Endometrial microvascular endothelial cells (primary cell): Measurements from ENCODE around the gene APEH. TPM values are rescaled to one million over a fixed set of nuclear protein-coding genes. Genes with fewer than 3 reads are reported as not detected.
"Not testable (repeated sequence)": the region's sequence is repeated elsewhere in the genome, so short reads cannot be mapped to it uniquely, and the experiment has no call there.

Source experiments
- in situ Hi-C: cut with HindIII; loops from 2 replicates; pipeline ENCODE4 v1.10.0; 2017; ENCODE audit warnings: low sequenced_read_pairs, low pct_unique_long_range_greater_than_20kb; ENCODE audit errors: inconsistent ontology term
- total RNA-seq: library from RNA; depleted of rRNA; stranded (reverse); fragments of >200 nt; gene quantifications from one replicate; pipeline ENCODE4 v1.2.3, GENCODE V29; 2015; ENCODE audit errors: inconsistent ontology term

Gene APEH
- total RNA-seq, 1 donor from 2014 or later, result 106 TPM

DNA sequence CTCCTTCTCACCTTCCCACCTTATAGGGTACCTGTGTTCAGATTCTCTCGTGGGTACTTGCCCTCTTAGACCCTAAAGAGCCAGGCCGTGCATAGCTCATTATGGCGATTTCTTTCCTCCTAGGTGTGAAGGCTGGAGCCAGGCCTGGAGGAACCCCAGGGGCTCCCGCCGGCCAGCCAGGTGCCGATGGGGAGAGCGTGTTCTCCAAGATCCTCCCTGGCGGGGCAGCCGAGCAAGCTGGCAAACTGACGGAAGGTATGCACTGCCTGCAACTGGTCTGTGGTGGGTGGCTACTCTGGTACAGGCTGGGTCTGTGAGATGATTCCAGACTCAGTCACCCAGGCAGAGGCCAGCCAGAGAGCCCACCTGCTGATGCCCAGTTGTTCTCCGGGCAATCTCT is 9.9 kb upstream of the APEH start:
- in situ Hi-C loops, result no loop called here

DNA sequence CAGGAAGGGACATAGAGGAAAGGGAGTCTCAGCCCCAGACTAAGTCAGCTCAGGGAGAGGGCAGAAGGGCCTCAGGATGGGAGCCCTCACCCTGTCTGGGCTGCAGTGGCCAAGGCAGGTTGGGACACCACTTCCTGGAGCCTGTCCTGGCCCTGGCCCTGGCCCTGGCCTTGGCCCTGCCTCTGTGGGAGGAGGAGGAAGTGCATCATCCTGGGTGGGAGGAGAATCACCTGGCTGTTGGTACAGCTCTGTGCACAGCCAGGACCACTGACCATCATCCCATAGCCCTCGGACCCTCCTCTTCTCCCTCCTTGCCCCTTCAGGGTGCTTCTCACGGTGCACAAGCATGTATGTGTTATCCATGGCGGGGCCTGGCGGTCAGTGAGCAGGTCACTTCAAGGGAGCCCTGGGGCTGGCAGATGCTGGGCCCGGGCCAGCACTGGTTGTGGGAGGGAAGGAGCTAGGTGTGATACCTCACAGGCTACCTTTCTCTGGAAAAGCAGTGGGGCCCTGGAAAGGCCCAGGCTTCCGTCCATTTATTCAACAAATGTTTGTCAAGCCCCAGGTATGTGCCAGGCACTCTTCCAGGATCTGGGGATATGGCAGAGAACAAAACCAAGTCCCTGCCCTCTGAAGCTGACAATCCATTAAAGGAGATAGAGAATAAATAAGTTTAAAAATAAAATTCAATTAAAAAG is 8.2 kb upstream of the APEH start:
- in situ Hi-C loops, result no loop called here

DNA sequence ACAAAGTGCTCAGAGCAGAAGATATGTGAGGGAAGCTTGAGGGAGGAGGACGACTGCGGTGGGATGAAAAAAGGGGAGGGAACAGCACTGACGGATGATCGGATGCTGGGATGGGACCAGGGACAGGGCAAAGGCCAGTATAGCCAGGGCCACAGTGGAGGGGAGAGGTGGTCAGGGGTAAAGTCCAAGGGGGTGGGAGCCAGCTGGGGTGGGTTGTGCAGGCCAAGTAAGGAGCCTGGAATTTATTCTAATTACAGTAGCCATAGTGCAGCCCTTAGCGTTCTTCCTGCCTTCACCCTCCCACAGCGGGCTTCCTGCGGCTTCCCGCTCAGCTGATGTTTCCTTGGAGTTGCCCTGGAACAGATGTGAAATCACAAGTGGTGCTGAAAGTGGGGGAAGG is 7.6 kb upstream of the APEH start:
- in situ Hi-C loops, result no loop called here

DNA sequence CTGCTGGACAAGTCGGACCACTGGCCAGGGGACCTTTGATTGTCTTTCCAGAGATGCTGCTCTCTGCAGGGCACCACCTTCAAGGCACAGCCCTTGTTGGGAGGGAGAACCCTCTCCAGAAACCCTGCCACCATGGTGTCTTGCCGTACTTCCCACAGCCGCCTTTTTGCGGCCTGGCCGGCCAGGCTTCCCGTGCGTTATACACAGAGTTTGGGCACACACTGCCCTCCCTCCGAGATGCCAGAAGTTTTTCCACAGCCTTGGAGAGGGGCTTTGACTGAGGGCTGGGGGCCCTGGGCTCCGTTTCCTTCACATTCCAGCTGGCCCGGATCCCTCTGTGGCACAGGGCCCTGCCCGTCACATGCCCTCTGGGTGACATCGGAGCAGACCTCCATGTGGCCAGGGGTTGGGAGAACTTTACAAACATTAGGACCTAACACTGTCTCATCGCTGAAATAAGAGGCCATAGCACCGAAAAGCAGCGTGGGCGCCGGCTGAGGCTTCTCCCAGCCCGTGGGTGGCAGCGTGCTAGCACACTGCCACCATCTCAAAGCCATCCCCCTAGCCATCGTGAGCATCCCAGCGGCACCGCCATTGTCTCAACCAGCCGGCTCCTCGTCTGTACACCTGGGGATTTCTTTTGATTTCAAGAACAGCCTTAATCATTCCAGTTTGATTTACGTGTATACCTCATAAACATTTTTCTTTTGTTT is 6.3 kb upstream of the APEH start:
- in situ Hi-C loops, result no loop called here

DNA sequence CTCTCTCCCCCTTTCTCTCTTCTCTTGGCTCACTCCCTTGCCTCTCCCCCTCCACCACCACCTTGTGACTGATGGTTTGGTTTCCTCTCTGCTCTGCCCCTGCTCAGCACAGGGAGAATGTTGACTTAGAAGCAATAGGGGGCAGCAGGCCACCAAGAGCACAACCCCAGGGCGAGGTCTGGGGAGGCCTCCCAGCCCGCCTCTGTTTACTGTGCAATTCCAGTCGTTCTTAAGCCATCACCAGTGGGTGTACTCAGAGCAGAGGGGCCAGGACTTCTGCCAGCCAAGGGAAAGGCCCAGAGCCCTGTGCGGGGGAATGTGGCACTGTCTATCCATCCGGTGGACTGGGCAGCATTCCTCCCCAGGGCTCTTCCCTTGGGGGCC is 5.7 kb upstream of the APEH start:
- in situ Hi-C loops, result no loop called here

DNA sequence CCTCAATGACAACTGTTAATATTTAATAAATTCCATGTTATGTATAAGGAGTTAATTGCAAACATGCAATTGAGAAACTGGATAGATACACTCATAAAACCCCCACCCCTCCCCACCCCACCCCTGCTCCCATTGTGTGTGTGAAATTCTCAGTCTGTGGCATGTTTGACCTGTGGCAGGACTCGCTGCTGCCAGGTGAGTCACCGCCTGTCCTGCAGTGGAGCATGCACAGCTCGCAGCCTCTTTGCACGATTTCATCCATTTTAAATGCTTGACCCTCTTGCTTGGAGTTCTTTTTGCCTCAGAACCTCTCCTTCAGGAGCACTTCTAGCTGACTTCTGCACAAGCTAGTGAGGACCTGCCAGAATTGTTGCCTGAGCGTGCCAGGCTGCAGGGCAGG is 5.3 kb upstream of the APEH start:
- in situ Hi-C loops, result no loop called here

DNA sequence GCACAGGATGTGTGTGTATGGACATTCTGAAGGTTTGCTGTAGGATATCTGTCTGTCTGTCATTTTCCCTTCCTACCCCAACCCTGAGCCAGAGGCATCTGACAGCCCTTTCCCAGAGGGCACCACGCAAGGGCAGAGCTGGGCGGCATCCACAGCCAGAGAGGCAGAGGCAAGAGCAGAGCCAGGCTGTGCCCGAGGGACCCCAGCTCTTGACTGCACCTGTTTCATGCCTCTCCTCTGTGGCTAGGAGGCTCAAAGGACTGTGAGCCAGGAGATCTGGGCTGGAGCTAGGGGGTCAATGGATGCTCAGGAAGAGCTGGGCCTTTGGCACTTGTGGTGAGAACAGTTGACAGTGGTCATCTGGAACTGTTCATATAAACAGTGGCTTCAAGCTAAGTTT is 4.8 kb upstream of the APEH start:
- in situ Hi-C loops, result no loop called here

DNA sequence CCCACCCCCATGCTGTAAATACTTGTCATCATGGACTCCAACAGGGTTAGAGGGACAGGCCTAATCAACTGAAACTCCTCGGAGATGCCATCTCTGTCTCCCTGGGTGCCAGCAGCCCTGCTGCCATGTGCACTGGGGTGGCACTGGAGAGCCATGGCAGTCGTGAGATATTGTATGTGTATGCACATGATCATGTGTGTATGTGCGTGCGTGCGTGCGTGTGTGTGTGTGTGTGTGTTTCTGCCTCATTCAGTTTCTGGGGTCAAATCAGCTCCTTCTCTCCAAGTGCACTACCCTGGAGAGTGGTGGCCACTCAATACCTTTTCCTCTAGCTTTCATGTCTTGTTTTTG is 3.2 kb upstream of the APEH start:
- in situ Hi-C loops, result no loop called here

DNA sequence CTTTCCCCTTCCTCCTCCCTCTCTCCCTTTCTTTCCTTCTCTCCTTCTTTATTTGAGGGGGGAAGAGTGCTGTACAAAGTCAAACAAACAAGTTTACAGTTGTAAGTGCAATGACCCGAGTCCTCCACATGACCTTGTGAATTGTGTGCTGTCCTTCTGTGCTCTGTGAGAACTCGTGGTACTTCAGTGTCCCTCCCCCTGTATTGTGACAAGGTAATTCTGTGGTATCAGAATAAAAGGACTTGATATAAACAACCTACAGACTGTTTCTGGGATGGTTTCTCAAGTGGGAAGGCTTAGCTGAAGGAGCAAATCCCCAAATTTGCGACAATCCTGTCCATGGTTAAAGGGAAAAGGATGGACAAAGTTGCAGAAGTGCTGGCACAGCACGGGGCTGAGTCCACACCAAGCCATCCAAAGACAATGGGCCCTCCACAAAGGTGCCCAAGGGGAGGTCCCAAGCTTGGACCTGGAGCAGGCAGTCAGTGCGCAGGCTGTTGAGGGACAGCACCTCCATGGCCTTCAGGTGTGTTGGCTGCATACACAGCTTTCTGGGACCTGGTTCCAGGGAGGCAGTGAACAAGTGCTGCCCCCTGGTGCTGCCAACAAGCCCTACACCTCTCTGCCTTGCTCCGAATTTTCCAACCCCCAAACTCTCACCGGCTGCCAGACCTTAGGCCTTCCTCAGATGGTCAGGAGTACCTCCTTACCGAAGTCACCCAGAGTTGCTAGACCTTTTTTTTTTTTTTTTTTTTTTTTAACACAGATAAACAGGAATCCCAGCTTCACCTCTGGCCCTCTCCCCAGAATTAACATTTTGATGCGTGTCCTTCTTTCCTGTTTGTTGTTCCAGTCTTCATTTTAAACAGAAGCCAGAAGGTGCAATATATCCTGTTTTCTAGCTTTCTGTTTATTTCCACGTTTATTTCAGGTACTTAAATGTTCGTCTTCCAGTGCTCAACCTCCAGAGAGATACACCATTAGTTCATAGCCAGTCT is 2.6 kb upstream of the APEH start:
- in situ Hi-C loops, result no loop called here

DNA sequence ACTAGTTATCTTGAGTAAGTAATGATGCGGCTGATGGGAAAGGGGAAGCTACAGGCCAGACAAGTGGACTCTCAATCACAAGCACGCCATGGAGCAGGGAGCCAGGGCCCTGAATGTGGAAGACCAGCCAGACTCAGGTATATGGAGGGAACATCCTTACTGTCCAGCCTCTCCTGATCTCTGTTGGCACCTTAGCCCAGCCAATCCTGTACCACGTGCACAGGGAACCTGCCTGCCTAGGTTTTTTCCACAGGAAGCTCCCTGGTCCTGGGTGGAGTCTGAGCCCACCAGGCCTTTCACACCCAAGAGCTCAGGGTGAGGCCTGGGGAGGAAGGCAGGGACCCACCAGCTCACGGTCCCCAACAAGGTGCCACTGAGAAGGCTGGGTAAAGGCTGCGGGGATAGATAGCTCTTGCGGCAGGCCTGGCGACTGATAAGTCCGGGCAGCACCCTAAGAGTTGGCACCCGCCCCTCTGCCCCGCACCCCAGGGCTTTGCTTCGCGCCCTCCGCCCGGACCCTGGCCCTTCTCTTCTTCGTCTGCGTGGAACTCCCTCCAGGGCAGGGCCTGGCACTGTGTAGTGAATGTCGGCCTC is 933 bp upstream of the APEH start:
- in situ Hi-C loops, result no loop called here

DNA sequence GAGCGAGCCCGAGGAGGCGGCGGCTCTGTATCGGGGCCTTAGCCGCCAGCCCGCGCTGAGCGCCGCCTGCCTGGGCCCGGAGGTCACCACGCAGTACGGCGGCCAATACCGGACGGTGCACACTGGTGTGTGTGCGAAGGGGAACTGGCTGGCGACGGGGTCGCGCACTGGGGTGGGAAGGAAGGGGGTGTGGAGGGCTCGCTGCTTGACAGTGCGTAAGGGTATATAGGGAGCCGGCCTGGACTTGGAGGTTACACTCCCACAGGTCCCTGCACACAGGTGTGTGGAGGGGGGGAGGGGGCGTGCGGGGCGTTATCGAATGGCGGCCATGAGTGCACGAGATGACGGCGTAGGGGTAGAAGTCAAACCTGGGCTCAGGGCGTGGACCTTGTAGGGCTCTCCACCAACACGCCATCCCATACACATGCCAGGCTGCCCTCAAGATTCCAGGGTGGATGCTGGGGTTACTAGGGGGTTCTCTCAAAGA is 389 bp downstream of the APEH start:
- in situ Hi-C loops, result no loop called here

DNA sequence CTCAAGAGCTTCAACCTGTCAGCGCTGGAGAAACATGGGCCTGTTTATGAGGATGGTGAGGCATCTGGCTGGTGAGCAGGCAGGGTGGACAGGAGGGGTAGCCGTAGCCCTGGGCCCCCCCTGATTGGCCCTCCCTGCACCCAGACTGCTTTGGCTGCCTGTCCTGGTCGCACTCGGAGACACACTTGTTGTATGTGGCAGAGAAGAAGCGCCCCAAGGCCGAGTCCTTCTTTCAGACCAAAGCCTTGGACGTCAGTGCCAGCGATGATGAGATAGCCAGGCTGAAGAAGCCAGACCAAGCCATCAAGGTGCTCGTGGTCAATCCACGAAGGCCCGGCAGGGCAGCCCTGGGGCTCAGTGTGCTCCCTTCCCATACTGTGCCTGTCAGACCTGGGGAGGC is 1.8 kb downstream of the APEH start:
- in situ Hi-C loops, result no loop called here

DNA sequence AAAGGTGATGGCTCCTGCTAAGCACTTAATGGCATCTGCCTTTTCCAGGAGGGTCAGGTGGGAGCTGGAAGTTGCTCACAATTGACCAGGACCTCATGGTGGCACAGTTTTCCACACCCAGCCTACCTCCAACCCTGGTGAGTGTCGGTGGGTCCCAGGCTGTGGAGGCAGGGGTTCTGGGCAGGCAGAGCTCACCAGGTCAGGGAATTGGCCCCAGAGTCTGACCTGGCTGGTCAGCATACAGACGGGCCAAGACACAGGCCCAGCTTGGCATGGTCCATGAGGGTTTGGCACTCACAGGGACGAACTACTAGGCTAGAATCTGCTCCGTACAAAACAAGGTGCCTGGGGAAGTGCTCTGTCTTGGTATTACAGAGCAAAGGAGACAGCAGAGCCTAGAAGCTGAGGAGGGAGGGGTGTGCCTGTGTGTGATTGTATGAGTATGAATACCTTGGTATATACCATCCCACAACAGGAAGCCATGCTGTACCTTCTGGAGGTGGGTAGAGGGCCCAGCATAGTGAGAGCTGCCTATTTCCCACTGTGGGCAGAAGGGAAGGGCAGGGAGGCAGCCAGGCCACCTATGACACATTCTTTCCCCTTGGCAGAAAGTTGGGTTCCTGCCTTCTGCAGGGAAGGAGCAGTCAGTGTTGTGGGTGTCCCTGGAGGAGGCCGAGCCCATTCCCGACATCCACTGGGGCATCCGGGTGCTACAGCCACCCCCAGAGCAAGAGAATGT is 6.5 kb downstream of the APEH start:
- in situ Hi-C loops, result no loop called here

DNA sequence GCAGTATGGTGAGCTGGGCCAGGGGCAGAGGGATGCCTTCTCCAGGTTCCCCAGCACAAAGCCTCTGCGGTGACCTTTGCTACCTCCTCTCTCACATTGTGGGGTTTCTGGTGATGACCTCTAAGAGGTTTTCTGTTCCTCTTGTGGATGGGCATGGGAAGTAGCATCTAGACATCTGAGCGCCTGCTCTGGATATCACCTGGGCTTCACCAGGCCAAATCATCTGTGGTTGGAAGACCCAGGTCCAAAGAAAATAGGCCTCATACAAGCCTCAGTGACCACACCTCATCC is 7.0 kb downstream of the APEH start:
- in situ Hi-C loops, result no loop called here

DNA sequence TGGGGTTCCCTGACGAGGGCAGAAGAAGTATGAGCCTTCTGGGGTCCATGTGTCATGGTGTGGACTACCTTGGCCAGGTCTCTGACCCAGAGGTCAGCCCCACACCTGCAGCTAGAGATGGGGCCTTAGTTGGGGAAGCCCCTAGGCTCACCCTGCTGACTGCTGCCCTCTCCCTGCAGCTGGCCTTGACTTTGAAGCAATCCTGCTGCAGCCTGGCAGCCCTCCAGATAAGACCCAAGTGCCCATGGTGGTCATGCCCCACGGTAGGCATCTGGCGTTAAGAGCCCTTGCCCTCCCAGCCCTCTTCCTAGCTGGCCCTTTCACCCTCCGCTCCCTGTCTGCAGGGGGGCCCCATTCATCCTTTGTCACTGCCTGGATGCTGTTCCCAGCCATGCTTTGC is 7.4 kb downstream of the APEH start:
- in situ Hi-C loops, result no loop called here

DNA sequence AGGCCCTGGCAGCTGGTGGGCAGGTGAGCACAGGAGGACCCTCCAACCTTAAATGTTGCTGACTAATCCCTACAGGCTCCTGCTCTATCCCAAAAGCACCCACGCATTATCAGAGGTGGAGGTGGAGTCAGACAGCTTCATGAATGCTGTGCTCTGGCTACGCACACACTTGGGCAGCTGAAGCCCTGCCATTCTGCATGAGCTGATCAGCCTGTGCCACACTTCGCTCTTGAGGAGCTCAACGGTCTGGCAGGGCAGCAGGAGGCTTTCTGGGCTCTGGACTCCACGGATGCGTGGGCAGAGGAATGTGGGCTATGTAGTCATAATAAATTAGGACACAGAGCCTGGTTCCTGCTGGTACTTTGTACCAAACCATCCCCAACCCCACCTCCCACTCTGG is 9.0 kb downstream of the APEH start:
- in situ Hi-C loops, result no loop called here

DNA sequence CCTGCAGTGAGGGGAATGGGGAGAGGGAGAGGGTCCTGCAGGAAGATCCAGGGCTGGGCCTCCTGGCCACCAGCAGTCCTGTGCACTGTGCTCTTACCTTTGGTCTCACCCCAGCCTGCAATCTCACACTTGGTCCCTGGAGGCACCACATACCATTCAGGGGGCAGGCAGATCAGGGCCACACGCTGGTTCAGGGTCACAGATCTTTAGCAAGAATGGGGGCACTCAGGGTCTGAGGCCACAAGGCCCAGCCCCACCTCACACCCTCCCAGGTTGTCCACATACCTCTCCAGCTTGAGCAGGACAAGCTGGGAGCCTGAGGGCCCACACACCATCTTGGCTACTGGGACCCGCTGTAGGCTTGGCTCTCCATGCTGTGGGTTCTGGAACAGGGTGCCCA is 10.3 kb downstream of the APEH start:
- in situ Hi-C loops, result not testable (repeated sequence)

DNA sequence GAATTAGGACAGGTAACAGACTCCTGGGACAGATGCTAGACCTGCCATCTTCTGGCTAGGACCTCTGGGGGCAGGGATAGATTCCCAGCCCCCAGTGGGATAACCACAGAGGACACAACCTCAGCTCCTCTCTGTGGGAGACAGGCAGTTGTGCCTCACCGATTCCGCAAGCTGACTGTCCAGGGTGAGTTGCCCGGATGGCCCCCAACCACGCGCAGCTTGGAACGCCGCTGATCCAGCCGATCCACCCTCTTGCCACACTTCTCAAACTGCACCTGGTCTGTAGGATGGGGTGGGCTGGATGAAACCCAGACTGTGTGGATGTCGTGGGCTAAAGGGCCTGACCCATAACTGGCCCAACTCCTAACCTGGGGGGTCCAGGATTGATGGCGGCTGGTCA is 11.0 kb downstream of the APEH start:
- in situ Hi-C loops, result not testable (repeated sequence)

DNA sequence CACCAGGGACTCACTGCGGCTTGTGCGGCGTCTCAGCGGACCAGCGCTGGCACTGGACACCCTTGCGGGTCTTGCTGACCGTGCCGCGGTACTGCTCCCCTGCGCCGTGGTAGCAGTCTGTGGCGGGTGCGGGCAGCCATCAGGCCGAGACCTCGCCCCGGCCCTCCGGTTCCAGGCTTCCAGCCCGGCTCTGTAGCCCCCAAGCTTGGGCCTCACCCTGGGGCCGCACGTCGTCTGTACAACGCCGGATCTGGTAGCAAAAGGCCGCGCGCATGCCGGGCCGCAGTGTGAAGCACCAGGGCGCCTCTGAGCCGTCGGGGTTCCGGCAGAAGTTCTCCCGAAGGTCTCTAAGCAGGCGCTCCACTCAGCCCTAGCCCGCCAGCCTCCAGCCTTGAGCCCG is 11.7 kb downstream of the APEH start:
- in situ Hi-C loops, result not testable (repeated sequence)
